ENCODE data around the gene LAMA2. TPM values are rescaled to one million over a fixed set of nuclear protein-coding genes. Genes with fewer than 3 reads are reported as not detected.

Gene LAMA2
- total and polyA plus RNA-seq, 5 donors from 2014 or later, result 0.06 to 0.47 (median 0.09) TPM

DNA sequence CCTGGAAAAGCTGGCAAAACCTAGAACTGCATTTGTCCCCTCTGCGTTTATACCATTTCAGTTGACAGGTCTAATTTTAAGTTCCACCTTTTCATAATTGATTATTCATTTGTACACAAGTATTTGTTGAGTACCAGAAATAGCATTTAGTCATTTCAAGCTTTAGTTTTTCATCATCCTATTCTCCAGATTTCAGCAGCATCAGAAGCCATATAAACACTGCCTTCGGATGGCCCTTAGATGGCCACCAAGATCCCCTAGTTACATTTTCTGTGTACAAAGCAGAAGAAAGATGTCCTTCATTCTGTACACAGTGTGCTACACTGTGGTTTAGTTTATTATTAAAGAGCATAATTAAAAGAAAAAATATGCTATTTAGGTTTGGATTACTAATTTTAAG is 131.4 kb downstream of the LAMA2 start:
- Histone ChIP-seq H3K27me3 (ENCODE audit: control insufficient read depth, insufficient read depth, low read length) (no peaks in the 10 kb centered on the region), H3K27ac (ENCODE audit: insufficient read depth, low read length, poor library complexity, severe bottlenecking) (no peak overlapping the region), H3K9me3 (ENCODE audit: control insufficient read depth in 2 of 2, low read length in 2 of 2) (no peaks in the 10 kb centered on the region), H3K4me1 (ENCODE audit: control insufficient read depth, insufficient read depth, low read length, poor library complexity, severe bottlenecking) (no peaks in the 10 kb centered on the region), H3K4me3 (ENCODE audit: low read depth, low read length) (no peak overlapping the region), H3K36me3 (ENCODE audit: control insufficient read depth, insufficient read depth, low read length) (no peaks in the 10 kb centered on the region)
- H3K27me3 Mint-ChIP-seq, result no peaks in the 10 kb centered on the region
- ATAC-seq (ENCODE audit: low read depth in 2 of 2) (no peak), DNase-seq (no peak)
- H3K4me1 Mint-ChIP-seq, result no peaks in the 10 kb centered on the region
- H3K4me3 Mint-ChIP-seq, result no peak overlapping the region
- no peak overlapping the region for H3K27ac Mint-ChIP-seq
- peaks cover 0 to 3% (median 0%) of the 10 kb centered on the region in 7 donors for H3K9me3 Mint-ChIP-seq
- H3K36me3 Mint-ChIP-seq, result no peaks in the 10 kb centered on the region

DNA sequence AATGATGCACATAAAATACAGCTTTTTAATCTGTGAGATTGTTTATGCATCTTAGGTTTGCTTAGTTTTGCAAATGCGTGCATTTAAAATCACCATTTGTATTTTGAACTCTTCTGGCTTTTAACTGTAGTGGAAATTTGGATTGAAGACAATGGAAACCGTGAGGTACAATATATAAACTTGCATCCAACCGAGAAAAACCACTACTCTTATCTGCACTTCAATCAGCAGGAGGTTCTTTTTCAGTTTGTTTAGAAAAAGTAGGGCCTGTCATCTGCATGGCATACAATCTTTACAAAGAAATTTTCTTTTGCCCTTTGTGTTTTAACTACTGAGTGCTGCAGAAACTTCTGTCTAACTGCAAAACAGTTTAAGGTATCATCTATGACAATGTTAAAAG is 132.8 kb downstream of the LAMA2 start:
- no peaks in the 10 kb centered on the region for H3K27me3 ChIP-seq (ENCODE audit: control insufficient read depth, insufficient read depth, low read length)
- Mint-ChIP-seq H3K27ac (no peak overlapping the region), H3K36me3 (no peaks in the 10 kb centered on the region), H3K4me1 (no peaks in the 10 kb centered on the region), H3K27me3 (no peaks in the 10 kb centered on the region), H3K4me3 (no peak overlapping the region), H3K9me3 (no peaks in the 10 kb centered on the region)
- DNase-seq (no peak), ATAC-seq (ENCODE audit: low read depth in 2 of 2) (no peak)
- no peak overlapping the region for H3K27ac ChIP-seq (ENCODE audit: insufficient read depth, low read length, poor library complexity, severe bottlenecking)
- no peaks in the 10 kb centered on the region for H3K36me3 ChIP-seq (ENCODE audit: control insufficient read depth, insufficient read depth, low read length)
- H3K4me3 ChIP-seq (ENCODE audit: low read depth, low read length), result no peak overlapping the region
- no peaks in the 10 kb centered on the region for H3K9me3 ChIP-seq (ENCODE audit: control insufficient read depth in 2 of 2, low read length in 2 of 2)
- H3K4me1 ChIP-seq (ENCODE audit: control insufficient read depth, insufficient read depth, low read length, poor library complexity, severe bottlenecking), result no peaks in the 10 kb centered on the region

DNA sequence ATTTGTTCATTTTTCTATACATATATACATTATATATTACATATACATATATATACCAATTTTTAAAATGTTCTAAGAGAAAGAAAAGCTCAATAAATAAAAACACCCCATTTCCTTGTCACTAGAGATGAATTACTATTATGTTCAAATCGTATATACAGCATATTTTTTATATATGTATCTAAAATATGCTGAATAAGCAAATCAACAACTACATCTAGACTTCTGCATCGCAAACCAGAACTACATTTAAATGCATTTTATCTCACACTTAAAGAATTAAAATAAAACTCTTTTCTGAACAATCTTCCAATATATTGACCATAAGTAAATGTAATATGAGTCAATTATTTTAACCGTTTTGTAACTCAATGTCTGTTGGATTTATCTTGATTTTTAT is 133.9 kb downstream of the LAMA2 start:
- Mint-ChIP-seq H3K4me3 (no peak overlapping the region), H3K36me3 (no peaks in the 10 kb centered on the region), H3K27me3 (no peaks in the 10 kb centered on the region), H3K9me3 (no peaks in the 10 kb centered on the region), H3K4me1 (no peaks in the 10 kb centered on the region), H3K27ac (no peak overlapping the region)
- ATAC-seq (ENCODE audit: low read depth in 2 of 2), result no peak
- Histone ChIP-seq H3K4me3 (ENCODE audit: low read depth, low read length) (no peak overlapping the region), H3K27ac (ENCODE audit: insufficient read depth, low read length, poor library complexity, severe bottlenecking) (no peak overlapping the region), H3K36me3 (ENCODE audit: control insufficient read depth, insufficient read depth, low read length) (no peaks in the 10 kb centered on the region), H3K9me3 (ENCODE audit: control insufficient read depth in 2 of 2, low read length in 2 of 2) (no peaks in the 10 kb centered on the region), H3K4me1 (ENCODE audit: control insufficient read depth, insufficient read depth, low read length, poor library complexity, severe bottlenecking) (no peaks in the 10 kb centered on the region), H3K27me3 (ENCODE audit: control insufficient read depth, insufficient read depth, low read length) (no peaks in the 10 kb centered on the region)
- no peak for DNase-seq

DNA sequence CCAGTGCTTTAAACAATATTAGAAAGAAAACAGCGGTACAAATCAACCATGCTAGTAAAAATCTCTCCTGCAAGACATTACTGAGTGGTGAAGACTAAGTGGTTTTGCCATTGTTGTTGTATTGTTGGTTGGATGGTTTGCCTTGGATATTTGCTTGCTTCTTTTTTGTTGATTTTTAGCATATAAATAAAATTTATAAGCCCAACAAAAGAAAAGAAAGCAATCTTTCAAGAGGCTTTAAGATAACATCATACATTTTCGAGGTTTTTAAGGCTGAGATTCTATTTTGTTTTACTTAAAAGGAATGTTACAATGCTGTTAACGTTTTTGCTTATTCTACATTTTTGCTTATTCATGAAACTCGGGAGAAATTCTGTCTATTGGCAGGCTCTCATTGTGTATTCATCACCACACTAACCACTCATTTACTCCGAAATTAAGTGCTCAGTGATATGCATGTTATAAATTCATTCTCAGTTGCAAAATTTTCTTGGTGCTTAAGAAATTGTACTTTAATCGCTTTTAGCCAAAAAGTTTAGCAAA is 139.1 kb downstream of the LAMA2 start:
- peaks cover 0 to 5% (median 0%) of the 10 kb centered on the region in 7 donors for H3K9me3 Mint-ChIP-seq
- no peaks in the 10 kb centered on the region for H3K36me3 Mint-ChIP-seq
- DNase-seq, result no peak
- ATAC-seq (ENCODE audit: low read depth in 2 of 2), result no peak
- H3K27me3 ChIP-seq (ENCODE audit: control insufficient read depth, insufficient read depth, low read length), result no peaks in the 10 kb centered on the region
- no peaks in the 10 kb centered on the region for H3K27me3 Mint-ChIP-seq
- H3K27ac Mint-ChIP-seq, result no peak overlapping the region
- H3K27ac ChIP-seq (ENCODE audit: insufficient read depth, low read length, poor library complexity, severe bottlenecking), result no peak overlapping the region
- H3K9me3 ChIP-seq (ENCODE audit: control insufficient read depth in 2 of 2, low read length in 2 of 2), result no peaks in the 10 kb centered on the region
- H3K4me3 Mint-ChIP-seq, result no peak overlapping the region
- H3K36me3 ChIP-seq (ENCODE audit: control insufficient read depth, insufficient read depth, low read length), result no peaks in the 10 kb centered on the region
- H3K4me1 ChIP-seq (ENCODE audit: control insufficient read depth, insufficient read depth, low read length, poor library complexity, severe bottlenecking), result no peaks in the 10 kb centered on the region
- H3K4me3 ChIP-seq (ENCODE audit: low read depth, low read length), result no peak overlapping the region
- no peaks in the 10 kb centered on the region for H3K4me1 Mint-ChIP-seq

DNA sequence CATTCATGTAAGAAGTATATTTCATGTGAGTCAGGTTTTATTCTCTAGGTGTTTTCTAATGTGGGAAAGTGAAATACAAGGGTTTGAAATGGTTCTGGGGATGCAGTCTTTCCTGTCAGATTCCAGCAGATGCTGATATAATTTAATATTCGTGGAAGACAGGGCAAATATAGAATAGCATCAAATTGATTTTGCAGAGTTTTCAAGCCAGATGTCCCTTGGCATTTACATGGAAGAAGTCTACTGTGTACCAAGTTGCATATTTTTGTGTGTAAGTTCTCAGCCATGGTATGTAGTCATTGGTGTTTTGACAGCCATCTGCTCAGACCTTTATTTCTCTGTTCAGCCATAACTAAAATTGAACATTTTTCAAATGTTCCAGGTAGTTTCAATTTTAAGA is 143.7 kb downstream of the LAMA2 start:
- no peak overlapping the region for H3K4me3 Mint-ChIP-seq
- H3K27me3 Mint-ChIP-seq, result no peaks in the 10 kb centered on the region
- Histone ChIP-seq H3K36me3 (ENCODE audit: control insufficient read depth, insufficient read depth, low read length) (no peaks in the 10 kb centered on the region), H3K27me3 (ENCODE audit: control insufficient read depth, insufficient read depth, low read length) (no peaks in the 10 kb centered on the region), H3K27ac (ENCODE audit: insufficient read depth, low read length, poor library complexity, severe bottlenecking) (no peak overlapping the region), H3K9me3 (ENCODE audit: control insufficient read depth in 2 of 2, low read length in 2 of 2) (no peaks in the 10 kb centered on the region), H3K4me1 (ENCODE audit: control insufficient read depth, insufficient read depth, low read length, poor library complexity, severe bottlenecking) (no peaks in the 10 kb centered on the region), H3K4me3 (ENCODE audit: low read depth, low read length) (no peak overlapping the region)
- no peak for ATAC-seq (ENCODE audit: low read depth in 2 of 2)
- no peaks in the 10 kb centered on the region for H3K36me3 Mint-ChIP-seq
- H3K9me3 Mint-ChIP-seq, result peaks cover 0 to 5% (median 0%) of the 10 kb centered on the region in 7 donors
- H3K4me1 Mint-ChIP-seq, result no peaks in the 10 kb centered on the region
- no peak overlapping the region for H3K27ac Mint-ChIP-seq
- DNase-seq, result no peak

DNA sequence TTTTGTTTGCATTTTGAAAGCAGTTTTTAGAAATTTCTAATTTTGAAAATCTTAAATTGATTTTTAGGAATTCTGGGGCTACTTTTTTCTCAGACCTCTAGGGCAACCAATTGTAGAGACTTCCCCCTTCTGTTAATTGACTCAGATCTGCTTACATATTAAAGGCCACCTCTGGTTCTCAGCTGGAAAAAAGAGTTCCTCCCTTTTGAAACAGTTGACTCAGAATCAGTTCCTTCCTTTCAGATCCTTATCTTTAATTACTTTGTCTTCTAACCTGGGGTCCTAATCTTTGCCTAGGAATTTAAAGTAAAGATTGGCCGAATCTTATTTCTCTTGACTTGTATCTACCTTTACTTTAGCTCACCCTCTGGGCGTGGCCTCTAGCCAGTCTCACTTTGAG is 146.8 kb downstream of the LAMA2 start:
- DNase-seq, result no peak
- Histone ChIP-seq H3K27me3 (ENCODE audit: control insufficient read depth, insufficient read depth, low read length) (no peaks in the 10 kb centered on the region), H3K9me3 (ENCODE audit: control insufficient read depth in 2 of 2, low read length in 2 of 2) (no peaks in the 10 kb centered on the region), H3K27ac (ENCODE audit: insufficient read depth, low read length, poor library complexity, severe bottlenecking) (no peak overlapping the region), H3K4me3 (ENCODE audit: low read depth, low read length) (no peak overlapping the region), H3K36me3 (ENCODE audit: control insufficient read depth, insufficient read depth, low read length) (no peaks in the 10 kb centered on the region), H3K4me1 (ENCODE audit: control insufficient read depth, insufficient read depth, low read length, poor library complexity, severe bottlenecking) (no peaks in the 10 kb centered on the region)
- H3K4me3 Mint-ChIP-seq, result no peak overlapping the region
- H3K27me3 Mint-ChIP-seq, result no peaks in the 10 kb centered on the region
- H3K27ac Mint-ChIP-seq, result no peak overlapping the region
- H3K36me3 Mint-ChIP-seq, result no peaks in the 10 kb centered on the region
- H3K9me3 Mint-ChIP-seq, result peaks cover 0 to 2% (median 0%) of the 10 kb centered on the region in 7 donors
- no peak for ATAC-seq (ENCODE audit: low read depth in 2 of 2)
- no peaks in the 10 kb centered on the region for H3K4me1 Mint-ChIP-seq

DNA sequence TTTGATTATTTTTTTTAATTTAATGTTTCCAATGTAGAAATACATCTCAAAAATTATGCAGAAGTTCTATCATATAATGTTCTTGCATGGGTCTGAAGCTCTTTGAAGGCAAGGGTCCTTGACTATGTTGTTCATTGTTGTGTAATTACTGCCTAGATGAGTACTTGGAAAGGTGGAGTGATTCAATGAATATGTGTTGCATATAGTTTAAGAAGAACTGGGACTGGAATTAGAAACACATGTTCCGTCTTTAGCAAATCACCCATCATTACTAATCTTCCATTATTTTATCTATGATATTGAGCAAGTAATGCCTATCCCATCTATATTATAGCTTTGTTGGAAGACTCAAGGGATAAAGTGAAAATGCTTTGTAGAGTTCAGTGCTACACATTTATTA is 147.3 kb downstream of the LAMA2 start:
- Mint-ChIP-seq H3K4me1 (no peaks in the 10 kb centered on the region), H3K27ac (no peak overlapping the region), H3K9me3 (peaks cover 0 to 2% (median 0%) of the 10 kb centered on the region in 7 donors), H3K4me3 (no peak overlapping the region), H3K27me3 (no peaks in the 10 kb centered on the region), H3K36me3 (no peaks in the 10 kb centered on the region)
- H3K36me3 ChIP-seq (ENCODE audit: control insufficient read depth, insufficient read depth, low read length), result no peaks in the 10 kb centered on the region
- H3K9me3 ChIP-seq (ENCODE audit: control insufficient read depth in 2 of 2, low read length in 2 of 2), result no peaks in the 10 kb centered on the region
- H3K4me1 ChIP-seq (ENCODE audit: control insufficient read depth, insufficient read depth, low read length, poor library complexity, severe bottlenecking), result no peaks in the 10 kb centered on the region
- no peak overlapping the region for H3K27ac ChIP-seq (ENCODE audit: insufficient read depth, low read length, poor library complexity, severe bottlenecking)
- no peak overlapping the region for H3K4me3 ChIP-seq (ENCODE audit: low read depth, low read length)
- ATAC-seq (ENCODE audit: low read depth in 2 of 2) (no peak), DNase-seq (no peak)
- no peaks in the 10 kb centered on the region for H3K27me3 ChIP-seq (ENCODE audit: control insufficient read depth, insufficient read depth, low read length)

DNA sequence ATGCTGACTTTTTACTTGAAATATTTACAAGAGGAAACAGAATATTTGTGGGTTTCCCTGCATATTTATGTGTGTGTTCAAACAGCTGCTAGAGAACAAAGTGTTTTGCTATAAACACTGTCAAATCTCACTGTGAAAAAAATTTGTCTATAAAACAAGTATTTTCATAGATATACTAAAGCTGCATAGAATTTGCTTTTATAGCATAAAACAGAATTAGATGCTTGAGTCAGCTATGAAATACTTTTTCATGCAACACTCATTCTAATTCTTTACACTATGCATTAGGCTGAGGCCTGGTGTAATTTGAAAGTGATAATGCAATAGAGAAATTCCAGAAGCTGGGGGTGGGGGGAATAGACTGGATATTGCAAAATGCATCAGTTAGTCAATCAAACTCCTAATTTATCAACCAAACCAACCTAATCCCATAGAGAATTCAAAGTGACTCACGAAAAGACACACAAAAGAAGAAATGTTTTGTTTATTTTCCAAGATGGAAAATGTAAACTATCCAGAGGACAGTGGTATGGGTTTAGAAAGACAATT is 148.2 kb downstream of the LAMA2 start:
- no peaks in the 10 kb centered on the region for H3K36me3 Mint-ChIP-seq
- Histone ChIP-seq H3K9me3 (ENCODE audit: control insufficient read depth in 2 of 2, low read length in 2 of 2) (no peaks in the 10 kb centered on the region), H3K36me3 (ENCODE audit: control insufficient read depth, insufficient read depth, low read length) (no peaks in the 10 kb centered on the region), H3K4me1 (ENCODE audit: control insufficient read depth, insufficient read depth, low read length, poor library complexity, severe bottlenecking) (no peaks in the 10 kb centered on the region), H3K4me3 (ENCODE audit: low read depth, low read length) (no peak overlapping the region), H3K27me3 (ENCODE audit: control insufficient read depth, insufficient read depth, low read length) (no peaks in the 10 kb centered on the region), H3K27ac (ENCODE audit: insufficient read depth, low read length, poor library complexity, severe bottlenecking) (no peak overlapping the region)
- no peaks in the 10 kb centered on the region for H3K27me3 Mint-ChIP-seq
- no peak for DNase-seq
- ATAC-seq (ENCODE audit: low read depth in 2 of 2), result no peak
- no peaks in the 10 kb centered on the region for H3K4me1 Mint-ChIP-seq
- H3K9me3 Mint-ChIP-seq, result peaks cover 0 to 2% (median 0%) of the 10 kb centered on the region in 7 donors
- H3K27ac Mint-ChIP-seq, result no peak overlapping the region
- no peak overlapping the region for H3K4me3 Mint-ChIP-seq
